Measurements from ENCODE around the gene ARNT2.

ARNT2 gene

GRCh38 chr15:80518522-80518921 is 114.3 kb downstream of the ARNT2 start:
- Histone ChIP-seq H3K4me2 (ENCODE audit: low read depth, low read length) (no peak overlapping the region), H3K9me3 (replicated peaks; ENCODE audit: insufficient read depth, low read length) (no peaks in the 10 kb centered on the region), H3K36me3 (replicated peaks; ENCODE audit: insufficient read depth, low read length) (no peaks in the 10 kb centered on the region), H2AFZ (ENCODE audit: low read length) (no peak overlapping the region), H3K9ac (ENCODE audit: low read length) (no peak overlapping the region), H3K4me1 (ENCODE audit: low read length) (no peaks in the 10 kb centered on the region), H3K79me2 (ENCODE audit: low read length) (no peaks in the 10 kb centered on the region), H3K27ac (ENCODE audit: low read length) (no peak overlapping the region), H3F3A (ENCODE audit: insufficient read depth, low read length) (no peaks in the 10 kb centered on the region), H3K4me3 (ENCODE audit: low read length) (no peak overlapping the region), H4K20me1 (ENCODE audit: insufficient read depth, low read length) (no peaks in the 10 kb centered on the region), H3K27me3 (replicated peaks; ENCODE audit: insufficient read depth, low read length) (no peaks in the 10 kb centered on the region), H3K9me2 (replicated peaks; ENCODE audit: insufficient read depth, low read length) (no peaks in the 10 kb centered on the region)
- DNase-seq, result no peak
- TF ChIP-seq, protein P1, sequence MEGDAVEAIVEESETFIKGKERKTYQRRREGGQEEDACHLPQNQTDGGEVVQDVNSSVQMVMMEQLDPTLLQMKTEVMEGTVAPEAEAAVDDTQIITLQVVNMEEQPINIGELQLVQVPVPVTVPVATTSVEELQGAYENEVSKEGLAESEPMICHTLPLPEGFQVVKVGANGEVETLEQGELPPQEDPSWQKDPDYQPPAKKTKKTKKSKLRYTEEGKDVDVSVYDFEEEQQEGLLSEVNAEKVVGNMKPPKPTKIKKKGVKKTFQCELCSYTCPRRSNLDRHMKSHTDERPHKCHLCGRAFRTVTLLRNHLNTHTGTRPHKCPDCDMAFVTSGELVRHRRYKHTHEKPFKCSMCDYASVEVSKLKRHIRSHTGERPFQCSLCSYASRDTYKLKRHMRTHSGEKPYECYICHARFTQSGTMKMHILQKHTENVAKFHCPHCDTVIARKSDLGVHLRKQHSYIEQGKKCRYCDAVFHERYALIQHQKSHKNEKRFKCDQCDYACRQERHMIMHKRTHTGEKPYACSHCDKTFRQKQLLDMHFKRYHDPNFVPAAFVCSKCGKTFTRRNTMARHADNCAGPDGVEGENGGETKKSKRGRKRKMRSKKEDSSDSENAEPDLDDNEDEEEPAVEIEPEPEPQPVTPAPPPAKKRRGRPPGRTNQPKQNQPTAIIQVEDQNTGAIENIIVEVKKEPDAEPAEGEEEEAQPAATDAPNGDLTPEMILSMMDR (IDR thresholded peaks at IDR 0.05; ENCODE audit: low read length), result no peak
- TF ChIP-seq EZH2phosphoT487 (IDR thresholded peaks at IDR 0.05; ENCODE audit: low read length) (no peak), EZH2 (optimal IDR thresholded peaks at IDR 0.05; ENCODE audit: low read depth, low read length) (no peak)

DNA sequence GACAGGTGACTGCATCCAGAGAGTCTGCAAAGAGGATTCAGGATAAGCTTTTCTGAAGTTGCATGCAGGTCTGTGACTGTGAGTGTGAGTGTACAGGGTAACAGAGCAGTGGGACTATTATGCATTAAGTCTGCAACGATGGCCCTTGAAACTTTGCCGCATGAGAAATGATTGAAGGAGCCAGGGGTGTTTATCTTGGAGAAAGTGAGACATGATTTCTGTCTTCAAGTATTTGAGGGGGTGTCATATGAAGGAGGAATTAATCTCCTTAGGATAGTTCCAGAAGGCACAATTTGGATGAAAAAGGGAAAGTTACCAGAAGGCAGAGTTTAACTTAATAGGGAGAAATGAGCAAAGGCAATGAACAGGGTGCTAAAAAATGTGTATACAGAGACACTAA is 119.6 kb downstream of the ARNT2 start:
- H3K27ac ChIP-seq (ENCODE audit: low read length), result no peak overlapping the region
- no peak for DNase-seq
- H3K36me3 ChIP-seq (replicated peaks; ENCODE audit: insufficient read depth, low read length), result no peaks in the 10 kb centered on the region
- H3K9me2 ChIP-seq (replicated peaks; ENCODE audit: insufficient read depth, low read length), result no peaks in the 10 kb centered on the region
- no peak overlapping the region for H3K4me2 ChIP-seq (ENCODE audit: low read depth, low read length)
- no peaks in the 10 kb centered on the region for H4K20me1 ChIP-seq (ENCODE audit: insufficient read depth, low read length)
- H3K79me2 ChIP-seq (ENCODE audit: low read length), result no peaks in the 10 kb centered on the region
- H3F3A ChIP-seq (ENCODE audit: insufficient read depth, low read length), result no peaks in the 10 kb centered on the region
- no peak for TF ChIP-seq EZH2 (optimal IDR thresholded peaks at IDR 0.05; ENCODE audit: low read depth, low read length)
- TF ChIP-seq, protein P1 (IDR thresholded peaks at IDR 0.05; ENCODE audit: low read length), result no peak
- TF ChIP-seq EZH2phosphoT487 (IDR thresholded peaks at IDR 0.05; ENCODE audit: low read length), result no peak
- no peak overlapping the region for H3K4me3 ChIP-seq (ENCODE audit: low read length)
- no peak overlapping the region for H3K9ac ChIP-seq (ENCODE audit: low read length)
- H3K27me3 ChIP-seq (replicated peaks; ENCODE audit: insufficient read depth, low read length), result no peaks in the 10 kb centered on the region
- no peak overlapping the region for H2AFZ ChIP-seq (ENCODE audit: low read length)
- no peaks in the 10 kb centered on the region for H3K9me3 ChIP-seq (replicated peaks; ENCODE audit: insufficient read depth, low read length)
- H3K4me1 ChIP-seq (ENCODE audit: low read length), result no peaks in the 10 kb centered on the region

- H4K20me1 ChIP-seq (ENCODE audit: insufficient read depth, low read length), result no peaks in the 10 kb centered on the region
- H3K27ac ChIP-seq (ENCODE audit: low read length), result no peak overlapping the region
- no peak for DNase-seq
- H3K4me1 ChIP-seq (ENCODE audit: low read length), result no peaks in the 10 kb centered on the region
- H3K36me3 ChIP-seq (replicated peaks; ENCODE audit: insufficient read depth, low read length), result no peaks in the 10 kb centered on the region
- TF ChIP-seq EZH2phosphoT487 (IDR thresholded peaks at IDR 0.05; ENCODE audit: low read length), result no peak
- TF ChIP-seq EZH2 (optimal IDR thresholded peaks at IDR 0.05; ENCODE audit: low read depth, low read length), result no peak
- TF ChIP-seq, protein P1 (IDR thresholded peaks at IDR 0.05; ENCODE audit: low read length), result no peak
- H3K4me2 ChIP-seq (ENCODE audit: low read depth, low read length), result no peak overlapping the region
- H3F3A ChIP-seq (ENCODE audit: insufficient read depth, low read length), result no peaks in the 10 kb centered on the region
- H3K9me2 ChIP-seq (replicated peaks; ENCODE audit: insufficient read depth, low read length), result no peaks in the 10 kb centered on the region
- no peak overlapping the region for H2AFZ ChIP-seq (ENCODE audit: low read length)
- H3K9ac ChIP-seq (ENCODE audit: low read length), result no peak overlapping the region
- H3K79me2 ChIP-seq (ENCODE audit: low read length), result no peaks in the 10 kb centered on the region
- H3K4me3 ChIP-seq (ENCODE audit: low read length), result no peak overlapping the region
- H3K9me3 ChIP-seq (replicated peaks; ENCODE audit: insufficient read depth, low read length), result no peaks in the 10 kb centered on the region
- no peaks in the 10 kb centered on the region for H3K27me3 ChIP-seq (replicated peaks; ENCODE audit: insufficient read depth, low read length)
Measured at GRCh38 chr15:80525853-80526252, 121.7 kb downstream of the ARNT2 start.
